GM12873 (cell line): Measurements from ENCODE around the gene BATF.

Source experiments
- CTCF ChIP-seq: IDR thresholded peaks from 2 replicates; pipeline ENCODE4 v1.5.1; 2012; ENCODE audit warnings: low read depth, mild to moderate bottlenecking, moderate library complexity, low read length, control low read depth; ENCODE audit not compliant: insufficient read depth; ENCODE audit errors: missing control alignments

The BATF gene

GRCh38 chr14:75519394-75519793, 2.9 kb upstream of the BATF start:
- TF ChIP-seq CTCF, result no peak

- no peak for TF ChIP-seq CTCF
Observed at GRCh38 chr14:75519826-75520728, 2.2 kb upstream of the BATF start.

GRCh38 chr14:75520852-75521251, 1.4 kb upstream of the BATF start:
- no peak for TF ChIP-seq CTCF

GRCh38 chr14:75521415-75522199, 662 bp upstream of the BATF start:
- no peak for TF ChIP-seq CTCF

GRCh38 chr14:75522983-75523318, 682 bp downstream of the BATF start:
- no peak for TF ChIP-seq CTCF

- no peak for TF ChIP-seq CTCF
Observed at GRCh38 chr14:75523771-75524171, 1.5 kb downstream of the BATF start.

GRCh38 chr14:75525969-75526368, 3.7 kb downstream of the BATF start:
- no peak for TF ChIP-seq CTCF
